K562 (cell line): ENCODE data around the gene SRMS. TPM values are rescaled to one million over a fixed set of nuclear protein-coding genes. Genes with fewer than 3 reads are reported as not detected.
A peak's percentile ranks its signal among the peaks of the same experiment; 100 is the strongest.

Experiments
- BMI1 ChIP-seq: fragments of 150-350 bp; IDR thresholded peaks from 2 replicates; pipeline ENCODE4 v1.6.1; 2014; ENCODE audit warnings: low read length
- JUN ChIP-seq, 2 experiments: sonication (generic) in 1 of 2; formaldehyde crosslinking in 1 of 2; IDR thresholded peaks; 2 replicates each; pipeline versions ENCODE4 v1.6.1 to v1.8.0; 2012 to 2022; ENCODE audit warnings: borderline replicate concordance in 2 of 2, mild to moderate bottlenecking in 2 of 2, improper control_type of control experiment in 1 of 2, low read depth in 1 of 2, low read length in 1 of 2, missing genetic modification reagents in 1 of 2
- JUND ChIP-seq, 2 experiments: IDR thresholded peaks; 2 replicates in 1 of 2; 3 replicates in 1 of 2; pipeline ENCODE4 v1.6.1; 2011; ENCODE audit warnings: borderline replicate concordance in 2 of 2, low read depth in 2 of 2, low read length in 2 of 2, improper control_type of control experiment in 1 of 2, missing biosample characterization in 1 of 2, missing genetic modification characterization in 1 of 2, missing genetic modification reagents in 1 of 2
- KDM4B ChIP-seq, 2 experiments: fragments of 450-650 bp in 1 of 2; sonication (generic) in 1 of 2; IDR thresholded peaks; 2 replicates each; pipeline ENCODE4 v1.6.1; 2016 to 2017; ENCODE audit warnings: borderline replicate concordance in 2 of 2, antibody characterized with exemption in 1 of 2, low read depth in 1 of 2, mild to moderate bottlenecking in 1 of 2
- NCOA2 ChIP-seq, 2 experiments: fragments of 450-650 bp; IDR thresholded peaks; 2 replicates each; pipeline ENCODE4 v1.6.1; 2018; ENCODE audit warnings: mild to moderate bottlenecking in 2 of 2, moderate library complexity in 1 of 2; ENCODE audit not compliant: partially characterized antibody in 2 of 2
- RFX5 ChIP-seq: IDR thresholded peaks from 2 replicates; pipeline ENCODE4 v1.6.1; 2011; ENCODE audit warnings: low read depth, mild to moderate bottlenecking, improper control_type of control experiment, low read length
- SNRNP70 ChIP-seq: fragments of 200-400 bp; formaldehyde crosslinking; optimal IDR thresholded peaks from 2 replicates; pipeline ENCODE3; 2017; ENCODE audit warnings: low read depth, low read length
- SRSF1 ChIP-seq: fragments of 200-400 bp; formaldehyde crosslinking; IDR thresholded peaks from 2 replicates; pipeline ENCODE4 v1.6.1; 2017; ENCODE audit warnings: mild to moderate bottlenecking, low read depth, low read length, moderate library complexity
- THAP7 ChIP-seq: fragments of 250-450 bp; sonication (Bioruptor Pico); IDR thresholded peaks from 2 replicates; pipeline ENCODE4 v1.5.0; 2021
- ZBTB49 ChIP-seq: sonication (generic); formaldehyde crosslinking; IDR thresholded peaks from 2 replicates; pipeline ENCODE4 v1.8.0; 2022; ENCODE audit warnings: missing genetic modification reagents, mild to moderate bottlenecking, borderline replicate concordance
- ZNF584 ChIP-seq: fragments of 200-800 bp; sonication (Bioruptor generic); IDR thresholded peaks from 2 replicates; pipeline ENCODE4 v1.6.1; 2016; ENCODE audit warnings: low read depth, mild to moderate bottlenecking, missing genetic modification characterization, missing compliant biosample characterization
- ZNF586 ChIP-seq: fragments of 450-650 bp; formaldehyde crosslinking; conservative IDR thresholded peaks from 2 replicates; pipeline ENCODE4 v1.4.0; 2020; ENCODE audit warnings: mild to moderate bottlenecking, moderate library complexity
- ZNF592 ChIP-seq: fragments of 450-650 bp; IDR thresholded peaks from 2 replicates; pipeline ENCODE4 v1.6.1; 2017; ENCODE audit warnings: antibody characterized with exemption, mild to moderate bottlenecking
- polyA plus RNA-seq, 8 experiments: library from polyadenylated mRNA; depleted of rRNA in 4 of 8; stranded (reverse) in 5 of 8; unstranded in 3 of 8; fragments of >200 nt; fragmentation: Nextera tagmentation in 2 of 8; fragmentation: Illumina TruSeq in 1 of 8; extraction: Ambion mirVana in 2 of 8; extraction: Trizol in 1 of 8; gene quantifications; 2 replicates each; pipeline versions ENCODE4 v1.2.1 to v1.2.3, GENCODE V29; 2011 to 2014; ENCODE audit warnings: inconsistent platforms in 1 of 8, missing spikeins in 1 of 8
- total RNA-seq, 7 experiments: library from RNA; depleted of rRNA in 6 of 7; stranded (reverse); fragments of >200 nt in 6 of 7; fragmentation: Illumina TruSeq in 2 of 7; extraction: Trizol in 2 of 7; gene quantifications; 2 replicates each; pipeline versions ENCODE4 v1.2.1 to v1.2.3, GENCODE V29; 2011 to 2021; ENCODE audit warnings: low replicate concordance in 1 of 7
- TF ChIP-seq, protein P1 (sequence below): conservative IDR thresholded peaks from 2 replicates; pipeline ENCODE4 v1.6.1; 2011; ENCODE audit warnings: low read depth, mild to moderate bottlenecking, low read length; ENCODE audit not compliant: control insufficient read depth
- TF ChIP-seq, protein P2 (sequence below): fragments of 250-450 bp; sonication (Bioruptor Pico); IDR thresholded peaks from 2 replicates; pipeline ENCODE4 v1.6.1; 2021; ENCODE audit warnings: mild to moderate bottlenecking

The SRMS gene
- total and polyA plus RNA-seq, 9 of the 15 experiments (the other 6 are each of a cell fraction or from before 2014, with no cell fraction given) = 0.07 TPM; not detected in 8

- TF ChIP-seq, protein P1, sequence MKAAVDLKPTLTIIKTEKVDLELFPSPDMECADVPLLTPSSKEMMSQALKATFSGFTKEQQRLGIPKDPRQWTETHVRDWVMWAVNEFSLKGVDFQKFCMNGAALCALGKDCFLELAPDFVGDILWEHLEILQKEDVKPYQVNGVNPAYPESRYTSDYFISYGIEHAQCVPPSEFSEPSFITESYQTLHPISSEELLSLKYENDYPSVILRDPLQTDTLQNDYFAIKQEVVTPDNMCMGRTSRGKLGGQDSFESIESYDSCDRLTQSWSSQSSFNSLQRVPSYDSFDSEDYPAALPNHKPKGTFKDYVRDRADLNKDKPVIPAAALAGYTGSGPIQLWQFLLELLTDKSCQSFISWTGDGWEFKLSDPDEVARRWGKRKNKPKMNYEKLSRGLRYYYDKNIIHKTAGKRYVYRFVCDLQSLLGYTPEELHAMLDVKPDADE = no peak
- no peak for TF ChIP-seq SNRNP70
- TF ChIP-seq NCOA2 (IDR thresholded peaks at IDR 0.05; ENCODE audit: partially characterized antibody in 2 of 2) = no peak
- TF ChIP-seq SRSF1 = no peak
- peak; percentile 72 for TF ChIP-seq JUND (IDR thresholded peaks at IDR 0.05; ENCODE audit: borderline replicate concordance, low read depth, low read length)
- peak; percentile 52; the same call in 1 of the 3 replicates for TF ChIP-seq JUND (tag; IDR thresholded peaks at IDR 0.05; ENCODE audit: borderline replicate concordance, low read depth, low read length)
- TF ChIP-seq, protein P2, sequence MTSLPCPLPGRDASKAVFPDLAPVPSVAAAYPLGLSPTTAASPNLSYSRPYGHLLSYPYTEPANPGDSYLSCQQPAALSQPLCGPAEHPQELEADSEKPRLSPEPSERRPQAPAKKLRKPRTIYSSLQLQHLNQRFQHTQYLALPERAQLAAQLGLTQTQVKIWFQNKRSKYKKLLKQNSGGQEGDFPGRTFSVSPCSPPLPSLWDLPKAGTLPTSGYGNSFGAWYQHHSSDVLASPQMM (CRISPR knock-in tag) = no peak
- TF ChIP-seq ZBTB49 (CRISPR knock-in tag) = no peak
- TF ChIP-seq ZNF584 (CRISPR knock-in tag) = no peak
- TF ChIP-seq THAP7 (CRISPR knock-in tag) = no peak
- no peak for TF ChIP-seq KDM4B (IDR thresholded peaks at IDR 0.05; ENCODE audit: borderline replicate concordance in 2 of 2, low read depth in 1 of 2)
- no peak for TF ChIP-seq ZNF586 (CRISPR knock-in tag)
- TF ChIP-seq JUN (IDR thresholded peaks at IDR 0.05; ENCODE audit: borderline replicate concordance, low read depth, low read length) = 0 out of 2 replicates have a peak, but pooled peaks have one; percentile 37
- no peak for TF ChIP-seq JUN (CRISPR knock-in tag; IDR thresholded peaks at IDR 0.05; ENCODE audit: borderline replicate concordance)
- TF ChIP-seq RFX5 = no peak
- no peak for TF ChIP-seq BMI1
- no peak for TF ChIP-seq ZNF592
Observed at GRCh38 chr20:63497946-63498935, 49.3 kb downstream of the SRMS start (continued).
